Measurements from ENCODE around the gene GCK.

GCK gene

GRCh38 chr7:44155191-44156185, 33.8 kb downstream of the GCK start:
- DNase-seq (ENCODE audit: low read depth) = no peak

GRCh38 chr7:44154703-44155102, 34.5 kb downstream of the GCK start:
- no peak for DNase-seq (ENCODE audit: low read depth)

- DNase-seq (ENCODE audit: low read depth) = no peak
Observed at GRCh38 chr7:44153948-44154335, 35.3 kb downstream of the GCK start.

GRCh38 chr7:44152971-44153947, 36.0 kb downstream of the GCK start:
- no peak for DNase-seq (ENCODE audit: low read depth)

GRCh38 chr7:44151956-44152355, 37.3 kb downstream of the GCK start:
- DNase-seq (ENCODE audit: low read depth) = no peak

GRCh38 chr7:44150966-44151941, 38.0 kb downstream of the GCK start:
- no peak for DNase-seq (ENCODE audit: low read depth)

GRCh38 chr7:44150466-44150832, 38.8 kb downstream of the GCK start:
- DNase-seq (ENCODE audit: low read depth) = no peak

- DNase-seq (ENCODE audit: low read depth) = no peak
Observed at GRCh38 chr7:44149571-44150465, 39.4 kb downstream of the GCK start.

GRCh38 chr7:44148961-44149536, 40.2 kb downstream of the GCK start:
- no peak for DNase-seq (ENCODE audit: low read depth)

GRCh38 chr7:44148166-44148565, 41.1 kb downstream of the GCK start:
- no peak for DNase-seq (ENCODE audit: low read depth)

GRCh38 chr7:44147026-44147991, 41.9 kb downstream of the GCK start:
- DNase-seq (ENCODE audit: low read depth) = no peak

- peak; percentile 27 for DNase-seq (ENCODE audit: low read depth)
Observed at GRCh38 chr7:44145969-44146911, 43.0 kb downstream of the GCK start.

GRCh38 chr7:44145479-44145968, 43.7 kb downstream of the GCK start:
- no peak for DNase-seq (ENCODE audit: low read depth)

- no peak for DNase-seq (ENCODE audit: low read depth)
Observed at GRCh38 chr7:44144968-44145478, 44.2 kb downstream of the GCK start.

GRCh38 chr7:44144426-44144967, 44.7 kb downstream of the GCK start:
- no peak for DNase-seq (ENCODE audit: low read depth)

GRCh38 chr7:44143646-44144250, 45.5 kb downstream of the GCK start:
- DNase-seq (ENCODE audit: low read depth) = no peak

- DNase-seq (ENCODE audit: low read depth) = no peak
Observed at GRCh38 chr7:44142028-44142427, 47.2 kb downstream of the GCK start.
